ENCODE data around the gene KCNC2.

DNA sequence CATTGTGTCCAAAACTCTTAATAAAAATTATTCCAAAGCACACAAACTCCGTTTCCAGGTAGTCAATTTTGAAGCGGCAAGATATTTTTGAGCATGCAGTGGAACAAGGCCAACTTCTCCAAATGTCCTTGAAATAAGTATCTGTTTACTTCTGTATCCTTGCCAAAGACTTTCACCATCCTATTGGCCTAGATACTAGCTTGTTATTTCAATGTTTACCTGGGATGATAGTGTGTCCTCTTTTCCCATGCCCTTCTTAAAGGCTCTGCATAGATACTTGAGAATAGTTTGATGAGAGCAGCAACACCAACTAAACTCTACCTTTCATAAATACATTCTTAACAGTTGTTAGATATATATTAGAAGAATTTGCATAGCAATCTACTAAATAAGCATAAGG lies 160.9 kb downstream of the KCNC2 start:
- no peak for TF ChIP-seq POLR2AphosphoS5 (IDR thresholded peaks at IDR 0.05; ENCODE audit: low read depth, low read length)
- TF ChIP-seq, protein P1, sequence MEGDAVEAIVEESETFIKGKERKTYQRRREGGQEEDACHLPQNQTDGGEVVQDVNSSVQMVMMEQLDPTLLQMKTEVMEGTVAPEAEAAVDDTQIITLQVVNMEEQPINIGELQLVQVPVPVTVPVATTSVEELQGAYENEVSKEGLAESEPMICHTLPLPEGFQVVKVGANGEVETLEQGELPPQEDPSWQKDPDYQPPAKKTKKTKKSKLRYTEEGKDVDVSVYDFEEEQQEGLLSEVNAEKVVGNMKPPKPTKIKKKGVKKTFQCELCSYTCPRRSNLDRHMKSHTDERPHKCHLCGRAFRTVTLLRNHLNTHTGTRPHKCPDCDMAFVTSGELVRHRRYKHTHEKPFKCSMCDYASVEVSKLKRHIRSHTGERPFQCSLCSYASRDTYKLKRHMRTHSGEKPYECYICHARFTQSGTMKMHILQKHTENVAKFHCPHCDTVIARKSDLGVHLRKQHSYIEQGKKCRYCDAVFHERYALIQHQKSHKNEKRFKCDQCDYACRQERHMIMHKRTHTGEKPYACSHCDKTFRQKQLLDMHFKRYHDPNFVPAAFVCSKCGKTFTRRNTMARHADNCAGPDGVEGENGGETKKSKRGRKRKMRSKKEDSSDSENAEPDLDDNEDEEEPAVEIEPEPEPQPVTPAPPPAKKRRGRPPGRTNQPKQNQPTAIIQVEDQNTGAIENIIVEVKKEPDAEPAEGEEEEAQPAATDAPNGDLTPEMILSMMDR (IDR thresholded peaks at IDR 0.05), result no peak
